Measurements from ENCODE around the gene SNRNP40.

The SNRNP40 gene

DNA sequence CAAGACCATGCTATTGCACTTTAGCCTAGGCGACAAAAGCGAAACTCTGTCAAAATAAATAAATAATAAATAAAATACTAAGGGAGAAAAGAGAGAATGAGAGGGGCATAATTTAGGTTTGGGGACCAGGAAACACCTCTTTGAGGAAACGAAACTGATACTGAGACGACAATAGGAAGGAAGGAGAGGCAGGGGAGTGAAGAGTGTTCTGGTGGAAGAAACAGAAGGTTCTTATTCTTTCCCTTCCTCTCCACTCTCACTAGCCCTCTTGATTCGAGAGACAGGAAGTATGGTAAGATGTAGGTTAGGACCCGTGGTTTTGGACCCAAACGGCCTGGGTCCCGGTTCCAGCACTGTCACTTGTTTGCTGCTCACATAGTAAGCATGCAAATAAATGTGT is 55.3 kb downstream of the SNRNP40 start:
- H3K9me3 ChIP-seq, result no peaks in the 10 kb centered on the region
- DNase-seq, result no peak
- TF ChIP-seq, protein P1, sequence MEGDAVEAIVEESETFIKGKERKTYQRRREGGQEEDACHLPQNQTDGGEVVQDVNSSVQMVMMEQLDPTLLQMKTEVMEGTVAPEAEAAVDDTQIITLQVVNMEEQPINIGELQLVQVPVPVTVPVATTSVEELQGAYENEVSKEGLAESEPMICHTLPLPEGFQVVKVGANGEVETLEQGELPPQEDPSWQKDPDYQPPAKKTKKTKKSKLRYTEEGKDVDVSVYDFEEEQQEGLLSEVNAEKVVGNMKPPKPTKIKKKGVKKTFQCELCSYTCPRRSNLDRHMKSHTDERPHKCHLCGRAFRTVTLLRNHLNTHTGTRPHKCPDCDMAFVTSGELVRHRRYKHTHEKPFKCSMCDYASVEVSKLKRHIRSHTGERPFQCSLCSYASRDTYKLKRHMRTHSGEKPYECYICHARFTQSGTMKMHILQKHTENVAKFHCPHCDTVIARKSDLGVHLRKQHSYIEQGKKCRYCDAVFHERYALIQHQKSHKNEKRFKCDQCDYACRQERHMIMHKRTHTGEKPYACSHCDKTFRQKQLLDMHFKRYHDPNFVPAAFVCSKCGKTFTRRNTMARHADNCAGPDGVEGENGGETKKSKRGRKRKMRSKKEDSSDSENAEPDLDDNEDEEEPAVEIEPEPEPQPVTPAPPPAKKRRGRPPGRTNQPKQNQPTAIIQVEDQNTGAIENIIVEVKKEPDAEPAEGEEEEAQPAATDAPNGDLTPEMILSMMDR (IDR thresholded peaks at IDR 0.05; ENCODE audit: low read depth, low read length), result no peak
- no peaks in the 10 kb centered on the region for H3K27me3 ChIP-seq
- no peaks in the 10 kb centered on the region for H3K4me1 ChIP-seq
- H3K4me3 ChIP-seq (ENCODE audit: low read depth, low read length), result no peak overlapping the region
- no peaks in the 10 kb centered on the region for H3K36me3 ChIP-seq

DNA sequence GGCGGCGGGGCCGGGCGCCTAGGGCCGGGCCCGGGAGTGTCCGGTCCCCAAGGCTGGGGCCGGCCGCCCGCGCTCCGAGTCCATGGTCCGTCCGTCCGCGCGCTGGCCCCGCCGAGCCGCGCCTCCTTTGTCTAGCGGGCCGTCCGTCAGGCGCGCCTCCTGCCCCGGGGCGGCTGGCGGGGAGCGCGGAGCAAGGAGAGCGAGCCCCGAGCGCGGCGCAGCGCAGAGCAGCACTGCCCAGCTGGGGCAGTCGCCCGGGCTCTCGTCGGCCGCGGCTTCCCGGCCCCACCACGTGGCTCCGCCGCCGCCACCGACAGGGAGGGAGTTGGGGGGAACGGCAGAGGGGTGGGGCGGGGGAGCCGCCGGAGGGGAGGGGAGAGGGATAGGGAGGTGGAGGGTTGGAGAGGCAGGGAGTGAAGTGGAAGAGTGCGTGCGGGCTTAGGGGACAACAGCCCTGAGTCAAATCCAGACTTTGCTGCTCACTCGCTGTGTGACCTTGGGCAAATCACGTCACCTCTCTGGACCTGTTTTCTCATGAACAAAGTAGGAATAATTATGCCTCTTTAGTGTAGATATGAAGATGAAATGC is 56.8 kb downstream of the SNRNP40 start, which contains the start of gene NKAIN1:
TSS of gene NKAIN1 (minus strand) at position 235 of the 589 bp plus-strand sequence. CDS start 340 bp downstream, outside the sequence.
- H3K36me3 ChIP-seq, result no peaks in the 10 kb centered on the region
- H3K27me3 ChIP-seq, result no peaks in the 10 kb centered on the region
- DNase-seq, result peak; percentile 62
- H3K9me3 ChIP-seq, result no peaks in the 10 kb centered on the region
- no peaks in the 10 kb centered on the region for H3K4me1 ChIP-seq
- H3K4me3 ChIP-seq (ENCODE audit: low read depth, low read length), result peak within 1 kb of the TSS; percentile 53
- TF ChIP-seq, protein P1 (IDR thresholded peaks at IDR 0.05; ENCODE audit: low read depth, low read length), result no peak

DNA sequence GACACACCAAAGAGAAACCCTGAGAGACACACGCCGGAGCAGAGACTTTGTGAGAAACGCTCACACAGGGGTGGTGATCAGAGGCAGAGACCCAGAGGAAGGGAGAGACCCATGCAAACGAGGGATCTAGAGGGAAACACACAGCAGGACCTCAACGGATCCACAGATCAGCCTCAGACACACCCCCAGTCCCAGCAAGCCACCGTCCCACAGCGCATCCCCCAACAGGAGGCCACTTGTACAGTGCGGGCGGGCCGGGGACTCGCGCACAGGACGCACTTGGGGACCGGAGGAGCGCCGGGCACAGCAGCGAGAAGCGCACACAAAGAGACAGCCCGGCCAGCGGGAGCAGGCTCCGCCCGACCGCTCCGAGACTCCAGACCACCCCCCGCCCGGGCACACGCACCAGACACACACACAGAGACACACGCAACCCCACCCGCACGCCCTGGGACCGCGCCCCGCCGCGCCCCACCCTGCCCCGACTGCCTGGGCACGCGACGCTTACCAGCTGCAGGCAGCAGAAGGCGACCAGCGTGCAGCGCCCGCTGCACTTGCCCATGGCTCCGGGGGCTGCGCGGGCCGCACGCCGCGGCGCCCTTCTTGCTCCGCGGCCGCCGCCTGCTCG is 57.5 kb downstream of the SNRNP40 start:
- peak overlapping the region; percentile 53 for H3K4me3 ChIP-seq (ENCODE audit: low read depth, low read length)
- H3K9me3 ChIP-seq, result no peaks in the 10 kb centered on the region
- peak; percentile 51 for DNase-seq
- no peaks in the 10 kb centered on the region for H3K36me3 ChIP-seq
- H3K4me1 ChIP-seq, result no peaks in the 10 kb centered on the region
- H3K27me3 ChIP-seq, result no peaks in the 10 kb centered on the region
- TF ChIP-seq, protein P1 (IDR thresholded peaks at IDR 0.05; ENCODE audit: low read depth, low read length), result no peak

DNA sequence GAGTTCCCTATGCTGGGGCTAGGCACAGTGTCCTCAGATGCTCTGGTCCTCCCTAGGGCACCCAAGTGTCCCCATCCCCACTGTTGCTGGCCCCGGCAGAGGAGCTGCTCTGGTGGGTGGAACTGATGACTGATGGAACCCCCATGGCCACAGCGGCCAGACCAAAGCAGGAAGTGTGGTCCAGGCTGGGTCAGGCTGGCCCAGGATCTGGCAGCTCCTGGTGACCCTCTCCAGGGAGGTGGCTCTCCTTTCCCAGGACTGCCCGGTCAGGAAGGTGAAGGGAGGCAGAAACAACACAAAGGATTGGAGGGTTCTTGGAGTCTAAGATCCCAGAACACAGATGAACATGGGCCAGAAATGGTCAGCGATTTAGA is 58.0 kb downstream of the SNRNP40 start:
- Histone ChIP-seq H3K36me3 (no peaks in the 10 kb centered on the region), H3K9me3 (no peaks in the 10 kb centered on the region), H3K27me3 (no peaks in the 10 kb centered on the region), H3K4me3 (ENCODE audit: low read depth, low read length) (peak overlapping the region; percentile 53), H3K4me1 (no peaks in the 10 kb centered on the region)
- TF ChIP-seq, protein P1 (IDR thresholded peaks at IDR 0.05; ENCODE audit: low read depth, low read length), result no peak
- DNase-seq, result no peak

DNA sequence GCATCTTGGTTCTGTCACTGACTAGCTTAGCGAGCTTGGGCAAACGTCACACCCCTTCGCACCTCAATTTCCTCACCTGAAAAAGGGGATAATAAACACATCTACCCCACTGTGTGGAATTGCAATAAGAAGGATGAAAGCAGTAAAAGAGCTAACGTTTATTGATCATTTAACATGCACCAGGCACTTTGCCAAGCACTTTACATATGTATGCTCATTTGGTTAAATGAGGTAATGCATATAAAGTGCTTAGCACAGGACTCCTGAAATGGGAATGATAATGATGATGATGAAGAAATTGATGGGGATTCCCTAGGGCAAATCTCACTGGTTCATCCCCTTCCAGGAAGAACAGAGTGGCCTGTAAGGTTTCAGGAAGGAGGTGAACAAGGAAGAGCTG is 61.7 kb downstream of the SNRNP40 start:
- no peak overlapping the region for H3K4me3 ChIP-seq (ENCODE audit: low read depth, low read length)
- no peaks in the 10 kb centered on the region for H3K4me1 ChIP-seq
- TF ChIP-seq, protein P1 (IDR thresholded peaks at IDR 0.05; ENCODE audit: low read depth, low read length), result no peak
- no peaks in the 10 kb centered on the region for H3K36me3 ChIP-seq
- H3K27me3 ChIP-seq, result no peaks in the 10 kb centered on the region
- H3K9me3 ChIP-seq, result no peaks in the 10 kb centered on the region
- no peak for DNase-seq

DNA sequence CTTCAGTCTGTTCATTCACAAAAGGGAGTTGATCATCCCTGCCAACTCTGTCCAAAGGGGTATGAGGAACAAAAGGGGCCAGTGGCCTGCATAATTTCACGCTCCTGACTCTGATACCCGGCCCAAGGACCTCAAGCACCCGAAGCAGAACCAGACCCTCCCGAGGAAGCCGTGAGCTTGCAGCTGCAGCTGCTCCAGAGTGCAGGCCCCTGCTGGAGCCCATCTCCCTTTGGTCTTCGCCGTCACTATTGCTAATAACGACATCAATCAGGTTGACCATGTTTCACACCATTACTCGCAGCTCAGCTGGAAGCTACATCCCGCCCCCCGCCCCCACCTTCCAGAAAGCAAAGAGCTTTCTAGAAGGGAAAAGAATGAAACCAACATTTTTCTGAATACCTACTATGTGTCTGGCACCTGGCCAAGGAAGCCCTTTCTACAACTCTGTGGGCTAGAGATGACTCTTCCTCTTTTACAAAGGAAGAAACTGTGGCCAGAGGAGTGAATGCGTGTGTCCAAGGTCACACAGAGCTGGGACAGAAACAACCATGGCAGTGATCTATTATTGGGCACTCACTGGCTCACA is 62.4 kb downstream of the SNRNP40 start:
- no peaks in the 10 kb centered on the region for H3K27me3 ChIP-seq
- TF ChIP-seq, protein P1 (IDR thresholded peaks at IDR 0.05; ENCODE audit: low read depth, low read length), result no peak
- no peaks in the 10 kb centered on the region for H3K36me3 ChIP-seq
- DNase-seq, result no peak
- H3K4me3 ChIP-seq (ENCODE audit: low read depth, low read length), result no peak overlapping the region
- H3K4me1 ChIP-seq, result no peaks in the 10 kb centered on the region
- H3K9me3 ChIP-seq, result no peaks in the 10 kb centered on the region

All from BE2C (cell line).